Dermis blood vessel endothelial cell (primary cell): ENCODE results near the gene POLR2L. TPM values are rescaled to one million over a fixed set of nuclear protein-coding genes. Genes with fewer than 3 reads are reported as not detected.
A peak's percentile ranks its signal among the peaks of the same experiment; 100 is the strongest.

Experiments
- DNase-seq: peaks from one replicate; pipeline ENCODE4 v3.0.0; 2010
- total RNA-seq: library from RNA; depleted of rRNA; stranded (reverse); fragments of >200 nt; gene quantifications from 2 replicates; pipeline ENCODE4 v1.2.3, GENCODE V29; 2014

POLR2L gene
- total RNA-seq, 1 donor from 2014 or later: 81.9 TPM

DNA sequence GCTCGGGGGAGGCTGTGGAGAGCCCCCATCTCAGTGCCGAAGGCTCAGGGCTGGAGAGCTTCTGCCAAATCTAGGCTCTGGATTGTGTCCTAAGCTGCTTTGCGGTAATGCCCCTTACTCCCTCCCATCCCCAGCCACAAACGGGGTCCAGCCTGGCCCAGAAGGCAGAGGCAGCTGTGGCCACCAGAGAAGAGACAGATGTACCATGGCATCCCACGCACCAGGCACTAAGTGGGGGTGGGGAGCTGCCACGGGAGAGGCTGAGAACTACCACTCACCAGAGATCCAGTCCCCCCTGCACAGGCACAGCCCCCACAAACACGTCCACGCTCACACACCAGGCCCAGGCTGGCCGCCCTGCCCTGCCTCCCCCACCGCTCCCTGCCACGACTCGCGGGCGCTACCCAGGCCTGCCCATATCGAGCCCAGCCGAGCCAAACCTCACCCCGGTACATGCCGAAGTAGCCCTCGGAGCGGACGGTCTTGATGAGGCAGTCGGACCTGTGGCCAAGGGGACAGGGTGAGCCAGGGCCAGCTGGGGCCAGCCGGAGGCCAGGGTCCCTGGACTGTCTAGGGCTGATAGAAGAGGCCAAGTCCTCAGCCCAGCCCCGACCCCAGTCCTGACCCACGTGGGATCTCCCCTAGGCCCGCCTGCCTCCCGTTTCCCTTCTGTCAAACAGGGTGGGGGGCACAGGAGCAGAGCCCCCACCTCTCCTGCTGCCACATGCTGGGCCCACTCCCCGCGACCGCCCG lies 48.1 kb downstream of the POLR2L start:
- no peak for DNase-seq

GRCh38 chr11:793556-793955 lies 48.8 kb downstream of the POLR2L start:
- DNase-seq: no peak

DNA sequence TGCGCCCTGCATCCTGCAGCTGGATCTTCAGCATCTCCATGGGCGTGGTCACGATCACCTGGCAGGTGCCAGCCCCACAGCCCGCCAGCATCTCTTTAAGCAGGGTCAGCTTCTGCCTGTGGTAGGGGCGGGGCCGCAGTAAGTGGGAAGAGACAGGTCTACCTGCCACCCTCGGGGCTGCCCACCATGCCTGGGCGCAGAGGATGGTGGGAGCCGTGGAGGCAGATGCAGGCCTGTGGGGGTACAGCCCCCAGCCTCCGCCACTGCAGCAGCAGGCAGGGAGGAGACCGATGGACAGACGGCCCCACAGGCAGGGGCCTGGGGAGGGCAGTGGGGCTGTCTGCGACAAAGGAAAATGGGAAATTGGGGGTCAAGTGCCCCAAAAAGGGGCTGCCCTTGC lies 49.5 kb downstream of the POLR2L start:
- no peak for DNase-seq

GRCh38 chr11:792535-792821 lies 49.9 kb downstream of the POLR2L start:
- DNase-seq: no peak

DNA sequence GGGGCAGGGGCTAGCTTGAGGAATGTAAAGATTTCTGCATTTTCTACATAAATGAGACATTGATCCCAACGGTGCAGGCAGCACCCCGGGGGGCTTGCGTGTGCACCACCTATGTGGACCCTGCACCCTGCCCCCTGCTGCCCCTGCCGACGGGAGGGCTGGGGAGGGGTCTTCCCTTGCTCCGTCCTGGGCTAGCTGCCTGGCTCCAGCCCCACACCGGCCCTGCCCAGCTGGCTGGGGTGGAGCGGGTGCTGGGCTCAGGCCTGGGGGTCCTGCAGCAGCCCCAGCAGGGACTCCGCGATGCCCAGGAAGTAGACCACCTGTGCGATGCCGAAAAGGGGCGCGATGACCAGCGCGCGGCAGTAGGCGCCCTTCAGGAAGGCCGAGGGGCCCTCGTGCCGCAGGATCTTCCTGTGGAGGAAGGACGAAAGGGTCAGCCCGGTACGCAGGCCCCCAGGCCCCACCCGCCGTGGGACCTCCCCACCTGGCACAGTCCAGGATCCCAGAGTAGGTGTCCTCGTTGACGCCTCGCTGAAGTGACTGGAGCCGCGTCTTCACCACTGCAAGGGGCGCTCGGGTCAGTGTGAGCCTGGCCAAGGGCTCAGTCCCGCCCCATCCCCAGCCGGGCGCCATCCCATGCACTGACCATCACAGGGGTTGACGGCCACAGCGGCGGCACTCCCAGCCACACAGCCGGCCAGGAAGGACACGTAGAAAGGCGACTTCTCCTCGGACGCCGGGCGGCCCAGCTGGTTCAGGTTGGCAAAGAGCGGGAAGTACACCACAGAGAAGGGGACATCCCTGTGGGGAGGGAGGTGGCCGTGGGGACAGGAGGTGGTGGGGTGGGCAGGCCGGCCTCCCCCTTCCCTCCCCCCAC lies 50.4 kb downstream of the POLR2L start:
- no peak for DNase-seq

- no peak for DNase-seq
Observed at GRCh38 chr11:790721-791564, 51.4 kb downstream of the POLR2L start.

DNA sequence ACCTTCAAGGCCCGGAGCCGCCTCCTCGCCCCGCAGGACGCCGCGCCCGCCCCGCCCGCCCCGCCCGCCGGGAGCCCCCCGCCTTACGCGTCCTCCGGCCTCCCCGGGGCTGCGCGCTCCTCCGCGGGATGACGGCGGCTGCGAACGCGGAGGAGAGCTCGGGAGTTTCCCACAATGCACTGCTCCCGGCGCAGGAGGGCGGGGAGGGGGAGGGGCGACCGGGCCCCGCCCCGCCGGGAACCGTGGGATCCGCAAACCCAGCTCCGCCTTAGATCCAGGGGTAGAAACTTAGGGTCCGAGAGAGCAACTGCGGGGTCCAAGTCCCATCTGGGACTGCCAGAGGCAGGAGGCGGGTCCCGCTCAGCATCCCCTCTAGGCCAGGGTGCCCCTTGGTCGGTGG lies 52.4 kb downstream of the POLR2L start, which contains the start of gene CEND1:
CEND1 (minus strand) TSS at position 148 of the 400 bp plus-strand sequence. CDS start 1,514 bp downstream, outside the sequence.
- peak; percentile 36 for DNase-seq

Other genes with a start within 250 kb of the POLR2L start
- gene IRF7, start 226.6 kb downstream of the POLR2L start, total RNA-seq: 16.8 and 24.2 TPM in 2 replicates
- not detected in 2 replicates for gene CDHR5, start 217.6 kb downstream of the POLR2L start, total RNA-seq
- gene SCT, start 215.3 kb downstream of the POLR2L start, total RNA-seq: not detected in 2 replicates
- gene DRD4, start 205.3 kb downstream of the POLR2L start, total RNA-seq: under 0.01 TPM in 1 of 2 replicates, not detected in the other
- 36.8 and 40.8 TPM in 2 replicates for gene DEAF1, start 147.3 kb downstream of the POLR2L start, total RNA-seq
- gene TMEM80, start 146.7 kb downstream of the POLR2L start, total RNA-seq: 10.7 and 12.4 TPM in 2 replicates
- 2.7 and 3.1 TPM in 2 replicates for gene EPS8L2, start 136.3 kb downstream of the POLR2L start, total RNA-seq
- gene TALDO1, start 95.1 kb downstream of the POLR2L start, total RNA-seq: 115 and 149 TPM in 2 replicates
- gene GATD1, start 65.0 kb downstream of the POLR2L start, total RNA-seq: 19.6 and 23.4 TPM in 2 replicates
- 0.14 and 0.17 TPM in 2 replicates for gene CEND1, start 52.4 kb downstream of the POLR2L start, total RNA-seq
- gene SLC25A22, start 44.2 kb downstream of the POLR2L start, total RNA-seq: 7.1 and 13.6 TPM in 2 replicates
- gene PIDD1, start 37.3 kb downstream of the POLR2L start, total RNA-seq: 7.8 and 12.1 TPM in 2 replicates
- 199 and 232 TPM in 2 replicates for gene RPLP2, start 32.6 kb downstream of the POLR2L start, total RNA-seq
- 41.4 and 76.9 TPM in 2 replicates for gene PNPLA2, start 23.6 kb downstream of the POLR2L start, total RNA-seq
- gene CRACR2B, start 14.6 kb downstream of the POLR2L start, total RNA-seq: 27.5 and 29.8 TPM in 2 replicates
- gene CD151, start 9.6 kb downstream of the POLR2L start, total RNA-seq: 700 and 712 TPM in 2 replicates
- 167 and 179 TPM in 2 replicates for gene TSPAN4, start 323 bp upstream of the POLR2L start, total RNA-seq
- 38.1 and 56.4 TPM in 2 replicates for gene CHID1, start 68.3 kb upstream of the POLR2L start, total RNA-seq
- gene AP2A2, start 83.3 kb upstream of the POLR2L start, total RNA-seq: 51.1 and 57.9 TPM in 2 replicates
- not detected in 2 replicates for gene MUC6, start 194.2 kb upstream of the POLR2L start, total RNA-seq
- not detected in 2 replicates for gene MUC2, start 232.3 kb upstream of the POLR2L start, total RNA-seq